ENCODE results near the gene PPP4R4.
"Not testable (repeated sequence)": the region's sequence is repeated elsewhere in the genome, so short reads cannot be mapped to it uniquely, and the experiment has no call there.

Gene PPP4R4

GRCh38 chr14:94278731-94279130, 104.6 kb downstream of the PPP4R4 start:
- DNase-seq = no peak

- DNase-seq = no peak
Measured at GRCh38 chr14:94282991-94283723, 109.0 kb downstream of the PPP4R4 start.

- no peak for DNase-seq
Measured at GRCh38 chr14:94284221-94284620, 110.1 kb downstream of the PPP4R4 start.

- no peak for DNase-seq
Measured at GRCh38 chr14:94285158-94285557, 111.0 kb downstream of the PPP4R4 start.

DNA sequence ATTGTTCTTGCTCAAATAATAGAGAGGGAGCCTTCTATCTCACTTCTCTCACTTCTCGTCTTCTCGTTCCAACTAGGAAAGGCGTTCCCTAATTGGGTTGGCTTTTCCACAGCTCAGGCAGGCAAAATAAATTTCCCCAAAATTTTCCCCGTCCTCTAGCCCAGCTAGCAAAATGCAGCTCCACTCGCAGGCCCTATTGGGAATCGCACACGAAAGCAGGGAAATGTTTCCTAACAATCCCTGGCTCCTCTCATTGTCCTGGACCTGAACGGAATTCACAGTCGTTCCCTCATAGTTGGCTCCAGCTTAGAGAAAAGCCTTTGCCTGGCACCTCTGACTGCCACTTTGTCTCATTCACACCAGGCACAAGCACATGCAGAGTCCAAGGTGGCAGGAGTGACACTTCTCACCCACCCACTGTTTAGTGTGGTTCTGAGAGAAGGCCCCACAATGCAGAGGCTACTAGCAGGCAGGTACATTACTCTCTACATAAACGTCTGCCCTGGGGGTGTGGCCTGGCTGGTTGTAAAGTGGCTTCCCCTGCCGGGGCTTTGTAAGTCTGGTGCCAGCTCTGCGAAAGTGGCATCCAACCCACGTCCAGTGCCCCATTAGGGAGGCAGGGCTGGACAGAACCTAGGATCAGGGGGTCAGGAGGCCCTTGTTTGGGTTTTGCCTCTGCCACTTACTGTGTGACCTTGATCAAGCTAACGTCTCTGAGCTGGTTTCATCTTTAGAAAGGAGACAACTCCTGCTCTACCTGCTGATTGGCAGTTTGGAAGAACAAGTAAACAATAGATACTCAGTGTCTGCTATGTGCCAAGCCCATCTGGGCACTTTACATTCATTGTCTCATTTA, 114.7 kb downstream of the PPP4R4 start:
- no peak for DNase-seq

DNA sequence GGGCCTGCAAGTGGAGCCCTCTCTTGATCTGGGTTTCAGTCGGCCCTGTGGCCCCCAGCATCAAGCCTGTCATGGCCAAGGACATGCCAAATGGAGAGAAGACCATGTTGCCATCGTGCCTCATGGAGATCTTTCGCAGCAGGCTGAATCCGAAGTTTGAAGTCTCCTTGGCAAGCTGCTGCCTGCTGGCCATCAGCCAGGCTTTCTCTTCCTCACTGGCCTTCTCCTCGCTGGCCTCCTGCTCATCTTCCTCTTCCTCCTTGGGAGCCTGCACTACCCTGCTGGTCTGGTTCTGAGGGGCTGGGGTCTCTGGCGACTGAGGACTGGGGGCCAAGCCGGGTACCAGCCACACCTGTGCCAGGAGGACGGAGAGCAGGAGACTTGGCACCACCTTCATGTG, 116.1 kb downstream of the PPP4R4 start:
- no peak for DNase-seq

DNA sequence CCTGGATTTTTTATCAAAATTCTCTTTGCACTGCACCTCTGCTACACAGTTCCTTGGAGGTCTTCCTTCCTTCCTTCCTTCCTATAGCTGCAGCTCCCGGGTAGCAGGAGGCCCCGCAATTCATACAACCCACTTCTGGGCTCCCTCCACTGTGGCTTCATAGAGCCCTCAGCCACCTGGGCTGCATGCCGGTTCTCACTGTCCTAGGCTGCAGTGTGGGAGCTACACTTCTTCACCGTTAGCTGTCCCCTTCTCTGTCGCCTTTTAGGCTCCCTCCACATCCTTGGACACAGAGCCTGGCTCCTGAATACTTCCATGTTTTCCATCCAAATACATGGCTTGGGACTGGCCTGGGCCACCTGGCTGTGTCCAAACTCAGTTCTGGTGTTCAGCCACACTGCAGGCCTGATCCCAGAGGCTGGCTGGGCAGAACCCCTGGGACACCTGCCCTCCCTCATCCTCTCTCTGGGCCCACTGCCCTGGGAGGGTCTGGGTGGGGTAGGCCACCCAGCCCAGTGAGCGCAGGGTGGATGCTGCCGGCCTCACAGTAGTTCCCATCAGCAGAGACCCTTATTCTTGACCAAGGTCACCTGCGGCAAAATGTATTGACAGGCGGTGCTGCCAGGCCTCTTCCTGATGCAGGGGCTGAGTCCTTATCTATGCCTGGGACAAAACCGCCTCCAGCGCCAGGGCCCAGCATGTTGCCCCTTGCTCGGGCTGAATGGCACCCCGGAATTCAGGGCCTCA, 117.2 kb downstream of the PPP4R4 start:
- no peak for DNase-seq

GRCh38 chr14:94291906-94292525, 117.9 kb downstream of the PPP4R4 start:
- DNase-seq = no peak

DNA sequence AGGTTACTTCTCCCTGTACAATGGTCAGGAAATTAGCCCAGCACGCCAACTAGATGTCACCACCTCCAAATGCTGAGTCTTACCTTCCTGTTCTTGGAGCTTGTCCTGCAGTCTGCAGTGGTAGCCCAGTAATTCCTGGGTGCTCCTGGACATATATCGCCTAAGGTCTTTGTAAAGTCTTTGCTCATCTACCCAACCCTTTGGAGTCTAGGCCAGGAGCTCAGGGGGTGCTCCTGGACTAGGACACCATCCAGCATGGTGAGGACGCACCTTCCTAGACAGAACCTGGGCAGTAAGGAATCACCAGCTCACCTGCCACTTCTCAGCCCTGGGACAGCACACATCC, 118.4 kb downstream of the PPP4R4 start:
- no peak for DNase-seq

DNA sequence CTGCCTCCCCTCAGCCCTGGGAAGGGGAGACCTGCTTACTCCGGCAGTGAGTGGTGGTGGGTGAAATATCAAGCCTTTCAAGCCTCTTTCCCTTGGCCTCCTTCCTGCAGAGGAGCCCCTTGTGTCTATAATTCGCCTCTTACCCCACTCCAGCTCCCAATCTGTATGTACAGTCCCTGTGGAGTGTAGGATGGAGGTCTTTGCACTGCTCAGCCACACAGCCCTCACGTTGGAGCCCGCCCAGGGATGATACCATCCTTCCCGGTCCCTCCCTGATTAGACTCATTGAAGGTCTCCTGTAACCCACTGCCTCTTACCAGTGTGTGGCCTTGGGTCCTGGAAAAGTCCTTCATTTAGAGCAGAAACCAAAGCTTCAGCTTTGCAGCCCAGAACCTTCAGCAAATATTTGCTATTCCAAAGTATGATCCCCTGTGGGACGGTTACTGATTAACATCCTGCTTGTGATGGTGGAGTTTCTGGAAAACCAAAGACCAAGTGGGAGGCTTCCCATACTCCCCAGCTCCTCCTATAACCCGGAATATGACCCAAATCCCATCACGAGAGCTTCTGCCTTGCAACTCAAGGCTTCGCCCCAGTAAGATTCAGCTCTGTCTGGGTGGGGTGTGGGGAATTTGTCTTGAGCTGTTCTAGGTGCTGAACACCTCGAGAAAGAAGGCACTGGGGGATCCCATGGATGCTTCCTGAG, 118.9 kb downstream of the PPP4R4 start, which contains the start of gene SERPINA10:
TSS of gene SERPINA10 (minus strand) at position 397 of the 706 bp plus-strand sequence. CDS start 2,675 bp downstream, outside the sequence.
- no peak for DNase-seq

DNA sequence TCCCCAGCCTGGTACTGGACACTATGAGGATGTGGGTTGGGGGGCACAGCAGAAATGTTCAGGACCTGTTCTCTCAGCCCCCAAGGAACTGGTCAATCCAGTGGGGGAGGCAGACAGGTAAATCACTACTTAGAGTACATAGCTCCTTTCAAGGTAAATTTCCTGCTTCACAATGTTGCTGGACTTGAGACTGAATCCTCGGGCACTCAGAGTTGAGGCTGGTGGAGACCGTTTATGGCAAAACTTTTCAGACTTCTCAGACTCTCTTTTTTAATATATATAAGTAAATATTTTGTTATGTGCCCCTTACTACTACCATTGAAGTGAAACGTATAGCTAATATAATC, 119.4 kb downstream of the PPP4R4 start:
- DNase-seq = no peak

DNA sequence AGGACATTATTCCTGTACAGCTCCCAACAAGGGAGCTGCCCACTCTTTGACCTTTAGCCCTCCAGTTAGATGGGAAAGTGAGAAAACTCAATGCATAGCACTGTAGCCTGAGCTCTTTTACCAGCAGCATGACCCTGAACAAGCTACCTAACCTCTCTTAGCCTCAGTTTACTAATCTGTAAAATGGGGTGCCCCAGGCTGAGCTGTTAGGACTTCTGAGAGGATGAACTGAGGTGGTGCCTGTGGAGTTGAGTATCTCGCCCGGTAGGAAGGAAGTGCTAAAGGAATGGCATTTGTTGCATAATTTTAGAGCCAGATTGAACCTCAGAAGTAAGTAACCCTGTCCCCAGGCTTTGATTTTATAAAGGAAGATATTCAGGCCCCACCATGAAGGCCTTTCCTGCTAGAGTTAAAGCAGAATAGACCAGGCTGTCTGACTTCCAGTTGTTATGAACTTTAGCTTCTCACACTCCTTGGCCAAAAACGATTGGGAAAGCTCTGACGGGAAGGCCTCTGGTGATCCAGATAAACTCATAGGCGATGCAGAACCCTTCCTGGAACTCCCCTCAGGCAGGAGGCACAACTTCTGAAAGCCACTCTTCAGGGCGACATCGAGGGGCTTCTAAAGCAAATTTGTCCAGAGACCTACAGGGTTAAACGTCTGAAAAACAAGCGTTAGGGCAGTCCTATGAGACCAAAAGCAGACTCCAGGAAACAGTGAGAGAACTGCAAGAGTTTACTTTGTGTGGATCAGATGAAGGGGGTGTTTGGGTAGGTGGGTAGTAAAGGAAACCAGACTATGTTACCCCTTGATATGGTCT, 121.4 kb downstream of the PPP4R4 start:
- DNase-seq = no peak

GRCh38 chr14:94296181-94296545, 122.0 kb downstream of the PPP4R4 start:
- DNase-seq = not testable (repeated sequence)

- DNase-seq = no peak
Measured at GRCh38 chr14:94298130-94298529, 124.0 kb downstream of the PPP4R4 start.

GRCh38 chr14:94303111-94303510, 129.0 kb downstream of the PPP4R4 start:
- no peak for DNase-seq

- no peak for DNase-seq
Measured at GRCh38 chr14:94304243-94304642, 130.1 kb downstream of the PPP4R4 start.

DNA sequence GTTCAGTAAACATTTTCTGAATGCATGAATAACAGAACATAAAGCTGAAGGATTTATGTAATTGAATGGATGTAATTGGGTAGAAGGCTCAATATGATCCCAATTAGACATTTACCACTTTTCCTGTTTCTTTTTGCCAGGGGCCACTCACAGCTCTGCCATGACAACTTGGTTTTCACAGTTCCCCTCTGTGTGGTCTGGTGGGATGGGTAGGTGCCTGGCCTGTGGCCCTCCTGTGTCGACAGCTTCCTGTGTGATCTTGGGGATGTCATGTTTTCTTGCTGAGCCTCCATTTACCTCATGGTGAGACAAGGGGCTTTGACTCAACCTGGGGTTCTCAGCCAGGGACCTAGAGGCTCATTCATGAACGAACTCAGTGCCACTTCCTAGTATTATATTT, 131.5 kb downstream of the PPP4R4 start:
- no peak for DNase-seq

DNA sequence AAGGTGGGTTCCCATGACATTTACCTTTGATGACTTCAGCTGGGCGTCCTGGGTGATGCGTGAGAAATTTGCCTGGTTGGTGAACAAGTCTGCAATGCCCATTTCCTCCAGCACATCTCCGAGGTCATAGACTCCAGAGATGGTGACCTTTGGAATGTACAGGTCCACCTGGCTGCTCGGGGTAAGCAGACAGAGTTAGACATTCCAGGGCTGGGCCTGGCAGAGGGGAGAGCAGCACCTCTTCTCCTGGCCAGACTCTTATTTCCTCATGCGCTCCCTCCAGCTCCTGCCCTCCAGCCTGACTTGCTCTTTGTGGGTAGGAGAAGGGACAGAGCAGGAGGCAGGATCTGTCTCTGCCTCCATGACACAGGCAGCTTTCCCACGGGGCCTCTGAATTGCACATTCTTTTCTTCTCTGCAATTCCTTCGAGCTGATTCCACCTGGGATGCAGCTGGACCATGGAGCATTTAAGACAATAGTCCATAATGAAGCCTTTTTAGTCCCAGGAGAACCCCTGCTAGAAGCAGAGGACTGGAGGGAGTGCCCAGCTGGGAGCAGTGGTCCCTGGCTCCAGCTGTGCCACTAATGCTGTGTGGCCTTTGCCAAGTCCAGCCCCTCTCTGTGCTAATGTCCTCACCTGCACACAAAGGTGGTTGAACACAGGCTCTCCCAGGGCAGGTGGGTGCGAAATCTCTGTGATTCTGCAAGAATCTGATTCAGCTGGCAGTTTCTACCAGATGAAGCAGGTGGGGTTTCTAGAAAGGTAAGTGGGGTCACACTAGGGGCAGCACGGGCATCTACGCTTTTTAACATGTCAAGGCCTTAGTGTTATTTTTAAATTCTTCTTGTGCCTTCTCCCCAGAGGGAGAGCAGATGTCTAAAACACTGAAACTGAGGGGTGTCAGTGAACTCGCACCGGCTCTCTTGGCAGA, 132.2 kb downstream of the PPP4R4 start:
- DNase-seq = no peak

DNA sequence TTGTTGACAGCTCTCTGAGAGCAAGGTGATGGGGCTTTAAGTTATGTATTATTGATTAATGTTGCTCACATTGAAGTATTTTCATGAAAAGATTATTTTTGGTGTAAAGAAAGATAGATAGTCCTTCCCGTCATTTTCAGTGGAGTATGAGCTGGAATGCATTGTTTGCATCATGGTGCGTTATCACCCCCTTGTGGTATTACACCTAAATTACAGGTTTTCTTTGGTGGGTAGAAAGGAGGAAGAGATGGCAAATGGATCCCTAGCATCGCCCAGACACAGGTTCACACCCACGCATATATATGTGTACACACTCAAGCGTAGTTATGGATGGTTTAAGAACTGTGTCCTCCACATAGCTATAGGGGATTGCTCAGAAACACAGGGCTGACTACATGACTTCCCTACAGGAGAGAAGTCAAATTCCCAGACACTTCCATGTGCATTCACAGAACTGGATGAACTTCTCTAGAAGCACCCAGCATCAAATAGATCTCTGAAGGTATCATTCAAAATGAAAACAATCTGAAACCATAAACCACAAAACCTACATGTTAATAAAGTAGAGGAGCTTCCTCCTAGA, 133.4 kb downstream of the PPP4R4 start:
- no peak for DNase-seq

GRCh38 chr14:94309721-94310120, 135.6 kb downstream of the PPP4R4 start:
- DNase-seq = no peak

All from activated CD4-positive, alpha-beta T cell treated with anti-CD3 and anti-CD28 coated beads, Interleukin-2, amount 50 U/mL, for 1 hour (primary cell).